HG03439 (cell line): Measurements from ENCODE around the gene RAB30.
"Not testable (repeated sequence)": the region's sequence is repeated elsewhere in the genome, so short reads cannot be mapped to it uniquely, and the experiment has no call there.

Experiments used
- ATAC-seq: cut with Tn5 transposase; IDR thresholded peaks from one replicate; pipeline ENCODE4 v1.9.1; 2021; ENCODE audit warnings: mild to moderate bottlenecking, moderate library complexity; ENCODE audit not compliant: unreplicated experiment

RAB30 gene

GRCh38 chr11:83011333-83012167 is 60.1 kb downstream of the RAB30 start:
- ATAC-seq, result no peak

GRCh38 chr11:83009999-83010398 is 61.7 kb downstream of the RAB30 start:
- ATAC-seq, result no peak

DNA sequence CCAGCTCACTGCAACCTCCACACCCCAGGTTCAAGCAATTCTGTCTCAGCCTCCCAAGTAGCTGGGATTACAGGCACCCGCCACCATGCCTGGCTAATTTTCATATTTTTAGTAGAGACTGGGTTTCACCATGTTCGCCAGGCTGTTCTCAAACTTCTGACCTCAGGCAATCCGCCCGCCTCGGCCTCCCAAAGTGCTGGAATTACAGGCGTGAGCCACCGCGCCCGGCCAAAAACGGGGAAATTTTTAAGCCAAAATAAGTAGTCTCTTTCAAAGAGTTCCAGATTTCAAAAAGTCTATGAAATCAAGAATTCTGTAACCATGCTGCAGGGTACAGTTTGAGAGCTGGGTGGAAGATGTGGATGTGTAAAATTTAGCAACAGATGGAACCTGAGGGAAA is 62.6 kb downstream of the RAB30 start:
- ATAC-seq, result not testable (repeated sequence)

- ATAC-seq, result no peak
Measured at GRCh38 chr11:83008581-83008923, 63.1 kb downstream of the RAB30 start.

GRCh38 chr11:83007909-83008580 is 63.7 kb downstream of the RAB30 start:
- ATAC-seq, result no peak

- no peak for ATAC-seq
Measured at GRCh38 chr11:83007477-83007876, 64.2 kb downstream of the RAB30 start.

- ATAC-seq, result peak; percentile 67
Measured at GRCh38 chr11:83006877-83007330, 64.8 kb downstream of the RAB30 start.

DNA sequence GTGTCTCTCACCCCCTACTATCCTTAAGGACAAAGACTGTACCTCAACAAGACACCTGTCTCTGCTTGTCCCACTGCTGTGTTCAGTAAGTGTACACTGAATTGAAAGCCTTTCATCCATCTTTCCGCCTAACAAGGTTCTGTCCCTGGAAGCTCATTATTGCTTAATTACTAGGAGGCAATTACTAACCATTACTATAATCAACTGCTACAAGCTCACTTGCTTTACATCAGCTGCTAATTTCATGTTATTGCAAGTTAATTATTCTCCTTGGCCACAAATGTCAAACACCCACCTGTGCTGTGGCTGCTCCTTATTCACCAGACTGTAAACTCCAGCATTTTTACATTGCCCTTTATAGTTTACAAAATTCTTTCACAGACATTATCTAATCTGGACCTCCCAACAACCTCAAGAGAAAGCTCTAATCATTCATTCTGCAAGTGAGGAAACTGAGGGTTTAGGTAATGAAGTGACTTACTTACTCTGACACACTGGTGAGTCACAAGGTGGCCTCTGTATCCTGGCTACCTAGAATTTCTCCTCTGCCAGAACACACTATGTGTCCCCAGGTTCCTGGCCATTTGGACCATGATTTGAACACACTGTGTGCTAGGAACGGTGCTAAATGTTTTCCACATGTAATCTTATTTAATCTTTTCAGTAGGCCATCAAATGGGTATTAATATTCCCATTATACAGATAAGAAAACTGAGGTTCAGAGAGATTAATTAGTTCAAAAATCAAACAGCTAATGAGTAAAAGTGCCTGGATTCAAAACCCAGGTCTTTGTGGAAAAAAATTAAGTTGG is 66.7 kb downstream of the RAB30 start:
- no peak for ATAC-seq

GRCh38 chr11:83002522-83002921 is 69.2 kb downstream of the RAB30 start:
- ATAC-seq, result no peak

DNA sequence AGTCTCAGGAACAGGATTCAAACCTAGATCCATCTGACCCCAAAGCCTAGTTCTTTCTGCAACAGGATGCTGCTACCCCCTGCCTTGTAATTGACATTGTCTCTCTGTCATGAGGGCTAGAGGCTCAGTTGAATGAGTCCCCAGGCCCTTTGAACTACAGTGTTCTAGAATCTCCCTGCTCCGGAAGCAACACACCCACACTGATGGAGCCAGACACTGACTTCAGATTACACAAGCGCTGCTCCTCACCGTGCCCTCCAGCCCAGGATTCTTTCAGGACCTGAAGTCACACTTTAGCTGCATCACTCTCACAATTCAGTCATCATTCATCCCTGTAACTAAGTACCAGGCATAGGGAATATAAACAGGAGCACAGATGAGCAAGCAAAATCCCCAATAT is 69.6 kb downstream of the RAB30 start:
- no peak for ATAC-seq

DNA sequence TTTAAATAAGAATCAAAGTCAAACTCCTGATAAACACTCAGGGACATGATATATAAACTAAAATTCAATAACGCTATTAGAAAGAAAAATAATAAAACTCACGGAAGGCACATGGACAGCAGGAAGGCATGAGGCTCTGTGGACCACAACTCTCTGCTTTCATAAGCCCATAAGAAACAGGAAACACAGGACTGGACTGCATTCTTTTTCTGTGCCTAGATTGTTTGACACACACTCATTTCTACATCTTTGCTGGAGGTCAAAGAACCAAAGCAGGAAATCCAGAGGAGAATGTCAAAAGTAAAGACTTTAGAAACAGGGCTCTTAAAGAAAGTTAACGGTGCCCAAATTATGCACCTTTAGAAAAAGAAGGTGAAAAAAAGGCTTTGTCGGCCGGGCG is 71.3 kb downstream of the RAB30 start:
- ATAC-seq, result no peak

DNA sequence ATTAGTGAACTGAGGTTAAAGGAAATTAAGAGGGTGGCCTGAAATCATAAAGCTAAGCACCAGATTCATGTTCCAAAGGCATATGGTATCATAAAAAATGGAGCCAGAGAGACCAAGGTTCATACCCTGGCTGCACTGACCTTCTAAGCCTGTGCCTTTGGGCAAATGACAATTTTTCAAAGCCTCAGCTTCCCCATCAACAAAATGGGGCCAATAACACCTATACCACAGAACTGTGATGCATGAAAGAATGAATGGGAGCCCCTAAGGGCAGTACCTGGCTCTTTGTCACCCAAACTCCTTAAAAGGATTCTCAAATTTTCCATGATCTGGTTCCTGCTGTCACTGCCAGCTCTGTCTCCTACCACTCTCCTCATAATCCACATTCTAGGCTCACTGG is 72.5 kb downstream of the RAB30 start:
- no peak for ATAC-seq

GRCh38 chr11:82998697-82999096 is 73.0 kb downstream of the RAB30 start:
- no peak for ATAC-seq

DNA sequence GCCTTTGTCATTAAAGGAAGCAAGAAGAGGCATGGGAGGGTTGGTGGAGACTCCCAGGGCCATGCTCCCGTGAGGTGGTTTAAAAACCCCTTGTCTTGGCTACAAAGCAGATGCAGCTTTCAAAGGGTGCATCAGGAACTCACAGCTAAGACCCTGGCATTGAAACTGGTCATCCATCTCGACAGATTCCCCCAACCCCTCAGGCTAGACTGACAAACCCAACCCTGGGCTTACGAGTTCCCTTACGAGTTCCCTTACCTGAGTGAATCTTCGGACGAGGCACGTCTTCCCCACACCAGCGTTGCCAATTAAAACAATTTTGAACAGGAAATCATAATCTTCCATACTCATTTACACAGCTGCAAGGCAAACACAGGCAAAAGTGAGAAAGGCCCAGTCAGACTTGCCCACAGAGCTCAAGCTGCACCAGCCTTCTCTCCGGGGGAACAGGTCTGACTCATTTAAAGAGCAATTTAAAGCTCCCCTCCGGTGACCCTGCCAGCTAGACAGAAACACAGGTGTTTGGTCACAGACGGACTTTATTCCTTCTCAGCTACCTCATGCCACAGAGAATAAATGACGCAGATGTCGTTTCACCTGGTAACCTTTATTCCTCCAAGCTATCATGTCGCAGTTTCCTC is 74.6 kb downstream of the RAB30 start:
- ATAC-seq, result peak; percentile 88

DNA sequence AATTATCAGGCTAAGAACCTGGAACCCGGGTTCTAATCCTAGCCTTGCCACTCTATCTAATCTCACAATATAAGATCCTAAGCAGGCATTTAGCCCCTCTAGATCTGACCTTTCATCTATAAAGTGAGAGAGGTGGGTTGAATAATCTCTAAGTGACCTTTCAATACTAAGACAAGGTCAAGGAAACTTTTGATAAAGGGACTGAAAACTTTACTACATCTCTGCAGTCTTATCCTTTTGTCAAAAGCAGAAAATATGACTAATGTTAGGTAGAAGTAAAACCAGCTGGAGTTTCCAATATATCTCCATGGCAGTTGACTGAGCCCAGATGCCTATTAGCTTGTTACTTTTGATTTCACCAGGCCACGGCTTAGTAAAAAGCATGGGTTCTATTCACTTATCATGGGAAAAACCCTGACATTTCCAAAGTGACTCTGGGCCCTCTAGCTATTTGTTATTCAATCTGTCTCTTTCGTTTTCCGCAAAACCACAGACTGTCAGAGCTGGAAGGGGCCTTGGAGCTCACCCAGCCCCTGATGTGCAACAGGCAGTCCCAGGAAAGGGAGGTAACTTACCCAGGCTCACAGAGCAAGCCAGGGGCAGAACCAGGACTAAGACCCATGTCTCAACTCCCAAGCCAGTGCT is 75.8 kb downstream of the RAB30 start:
- peak; percentile 40 for ATAC-seq

DNA sequence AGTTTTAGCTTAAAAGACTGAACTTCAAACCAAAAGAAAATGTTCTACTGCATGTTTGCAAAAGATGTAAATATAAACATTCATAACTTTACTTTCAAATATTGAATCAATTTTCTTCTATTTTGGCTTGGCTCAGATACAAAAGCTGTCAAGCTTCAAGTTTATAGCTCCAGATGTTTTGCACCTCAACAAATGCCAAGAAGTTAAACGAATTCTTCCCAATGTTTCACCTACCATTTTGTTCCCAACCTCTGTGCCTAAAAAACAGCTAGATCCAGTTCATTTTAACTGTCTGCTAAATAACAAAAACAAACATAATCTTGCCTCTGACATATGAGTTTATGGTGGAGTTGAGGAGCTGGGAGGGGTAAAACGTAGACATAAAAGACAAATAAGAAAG is 76.5 kb downstream of the RAB30 start:
- no peak for ATAC-seq

DNA sequence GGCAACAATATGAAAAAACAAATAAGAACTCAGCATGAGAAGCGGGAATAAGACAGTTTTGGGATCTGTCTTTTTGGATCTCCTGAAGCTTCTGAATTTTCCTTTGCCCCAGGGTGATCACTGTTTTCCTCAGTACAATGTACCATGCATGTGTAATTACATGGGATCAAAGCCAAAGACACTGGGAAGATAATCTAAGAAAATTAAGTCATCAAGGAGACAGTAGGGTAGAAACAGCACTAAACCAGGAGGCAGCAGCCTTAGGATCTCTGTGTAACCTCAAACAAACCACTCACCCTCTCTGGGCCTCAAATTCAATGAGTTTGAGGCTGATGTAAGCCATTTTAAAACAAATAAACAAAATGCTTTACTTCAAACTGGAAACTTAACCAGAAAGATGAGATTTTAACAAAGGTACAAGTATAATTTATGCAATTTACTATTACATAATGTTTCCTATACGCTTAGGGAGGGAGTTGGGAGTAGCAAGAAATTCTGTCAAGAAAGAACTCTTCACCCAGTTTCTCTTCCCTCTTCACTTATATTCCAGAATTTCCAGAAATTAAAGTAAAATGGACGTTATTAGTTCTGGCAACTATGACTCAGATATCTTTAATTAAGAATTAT is 77.0 kb downstream of the RAB30 start:
- ATAC-seq, result no peak

- ATAC-seq, result no peak
Measured at GRCh38 chr11:82992223-82992622, 79.5 kb downstream of the RAB30 start.

GRCh38 chr11:82989628-82990404 is 81.9 kb downstream of the RAB30 start:
- ATAC-seq, result no peak
